Caco-2 (cell line): Measurements from ENCODE around the gene SUN1. TPM values are rescaled to one million over a fixed set of nuclear protein-coding genes. Genes with fewer than 3 reads are reported as not detected.
A peak's percentile ranks its signal among the peaks of the same experiment; 100 is the strongest.

ENCODE experiments used
- BruUV-seq: library from RNA; stranded (reverse); fragments of 400-500 nt; replicated peaks from 2 replicates; lab custom pipeline; 2021; lab: Mats Ljungman, UMichigan
- CTCF ChIA-PET: fragments of 300-600 bp; sonication (Branson Sonifier 250); formaldehyde crosslinking; loops from one replicate; lab custom pipeline; 2022; ENCODE audit warnings: antibody characterized with exemption; lab: Charles Lee
- POLR2A ChIA-PET: fragments of 300-600 bp; sonication (Branson Sonifier 250); formaldehyde crosslinking; loops from one replicate; lab custom pipeline; 2022; ENCODE audit warnings: antibody characterized with exemption; lab: Charles Lee
- DNase-seq, 2 experiments: peaks; one replicate each; pipeline versions ENCODE4 v3.0.0 to v3.0.0-alpha.2; 2020 to 2022
- H3K27me3 ChIP-seq: replicated peaks from 2 replicates; pipeline ENCODE4 v1.6.0; 2011; ENCODE audit warnings: low read length; ENCODE audit not compliant: control insufficient read depth, insufficient read depth
- H3K36me3 ChIP-seq: 2 replicates; pipeline ENCODE4 v1.5.1; 2011; ENCODE audit warnings: low read length; ENCODE audit not compliant: control insufficient read depth, insufficient read depth
- H3K4me1 ChIP-seq: fragments of 250-450 bp; sonication (Bioruptor Pico); 2 replicates; pipeline ENCODE4 v1.5.1; 2020; ENCODE audit warnings: mild to moderate bottlenecking
- H3K4me3 ChIP-seq: 2 replicates; pipeline ENCODE4 v1.5.1; 2011; ENCODE audit warnings: low read depth, mild to moderate bottlenecking, control low read depth, low read length
- H3K9me3 ChIP-seq: fragments of 250-450 bp; sonication (Bioruptor Pico); 2 replicates; pipeline ENCODE4 v1.5.1; 2020; ENCODE audit warnings: mild to moderate bottlenecking, moderate library complexity
- H3K27ac Mint-ChIP-seq: one replicate; pipeline ENCODE4 v1.8.0; 2022; ENCODE audit warnings: mixed read lengths; ENCODE audit not compliant: unreplicated experiment
- H3K27me3 Mint-ChIP-seq: one replicate; pipeline ENCODE4 v1.8.0; 2022; ENCODE audit warnings: mixed read lengths; ENCODE audit not compliant: insufficient read depth, unreplicated experiment
- H3K36me3 Mint-ChIP-seq: one replicate; pipeline ENCODE4 v1.8.0; 2022; ENCODE audit warnings: mild to moderate bottlenecking, mixed read lengths; ENCODE audit not compliant: insufficient read depth, unreplicated experiment
- H3K4me1 Mint-ChIP-seq: one replicate; pipeline ENCODE4 v1.8.0; 2022; ENCODE audit warnings: low read depth, mixed read lengths; ENCODE audit not compliant: unreplicated experiment
- H3K4me3 Mint-ChIP-seq: one replicate; pipeline ENCODE4 v1.8.0; 2022; ENCODE audit warnings: mild to moderate bottlenecking, moderate library complexity, mixed read lengths; ENCODE audit not compliant: unreplicated experiment
- H3K9me3 Mint-ChIP-seq: one replicate; pipeline ENCODE4 v1.8.0; 2022; ENCODE audit warnings: mixed read lengths; ENCODE audit not compliant: unreplicated experiment
- CTCF ChIP-seq, 2 experiments: fragments of 200-600 bp in 1 of 2; IDR thresholded peaks; 1 replicate in 1 of 2; 2 replicates in 1 of 2; pipeline versions ENCODE4 v1.5.1 to v1.8.0; 2011 to 2022; ENCODE audit warnings: antibody characterized with exemption in 1 of 2, control low read depth in 1 of 2, inconsistent platforms in 1 of 2, low read depth in 1 of 2, low read length in 1 of 2, mild to moderate bottlenecking in 1 of 2, moderate library complexity in 1 of 2; ENCODE audit not compliant: insufficient read depth in 1 of 2, severe bottlenecking in 1 of 2, unreplicated experiment in 1 of 2
- intact Hi-C: fragments of 100-400 bp; cut with micrococcal nuclease; formaldehyde crosslinking; loops from one replicate; pipeline ENCODE4 v1.10.0; 2022; ENCODE audit not compliant: unreplicated experiment
- total RNA-seq: library from RNA; stranded (reverse); gene quantifications from 2 replicates; pipeline ENCODE4 v1.2.3, GENCODE V29; 2022

The SUN1 gene
- total RNA-seq, 1 experiment from 2014 or later: 146 TPM

GRCh38 chr7:857661-858060 lies 25.4 kb downstream of the SUN1 start:
- no peaks in the 10 kb centered on the region for H3K9me3 Mint-ChIP-seq
- H3K4me1 Mint-ChIP-seq: peaks cover 42% of the 10 kb centered on the region
- ChIA-PET POLR2A (no interaction called here), CTCF (no interaction called here)
- peaks cover 4% of the 10 kb centered on the region for H3K36me3 ChIP-seq
- H3K27me3 ChIP-seq: no peaks in the 10 kb centered on the region
- peaks cover 38% of the 10 kb centered on the region for H3K4me1 ChIP-seq
- no peaks in the 10 kb centered on the region for H3K9me3 ChIP-seq
- no peak for TF ChIP-seq CTCF (IDR thresholded peaks at IDR 0.05; ENCODE audit: insufficient read depth in 1 of 2, low read depth in 1 of 2, low read length in 1 of 2, severe bottlenecking in 1 of 2, unreplicated experiment in 1 of 2)
- no TSS peak for BruUV-seq
- no peak overlapping the region for H3K4me3 ChIP-seq
- H3K36me3 Mint-ChIP-seq: peaks cover 91% of the 10 kb centered on the region
- intact Hi-C loops: no loop called here
- H3K27ac Mint-ChIP-seq: peak overlapping the region; percentile 39
- H3K27me3 Mint-ChIP-seq: no peaks in the 10 kb centered on the region
- H3K4me3 Mint-ChIP-seq: no peak overlapping the region
- no peak for DNase-seq

- no peaks in the 10 kb centered on the region for H3K9me3 Mint-ChIP-seq
- peak; percentile 61 to 71 for DNase-seq
- Histone ChIP-seq H3K36me3 (peaks cover 4% of the 10 kb centered on the region), H3K9me3 (no peaks in the 10 kb centered on the region), H3K4me1 (peaks cover 38% of the 10 kb centered on the region), H3K27me3 (no peaks in the 10 kb centered on the region), H3K4me3 (no peak overlapping the region)
- no TSS peak for BruUV-seq
- H3K4me3 Mint-ChIP-seq: peak overlapping the region; percentile 57
- peaks cover 42% of the 10 kb centered on the region for H3K4me1 Mint-ChIP-seq
- H3K27ac Mint-ChIP-seq: peak overlapping the region; percentile 87
- TF ChIP-seq CTCF (IDR thresholded peaks at IDR 0.05; ENCODE audit: insufficient read depth in 1 of 2, low read depth in 1 of 2, low read length in 1 of 2, severe bottlenecking in 1 of 2, unreplicated experiment in 1 of 2): no peak
- H3K27me3 Mint-ChIP-seq: no peaks in the 10 kb centered on the region
- intact Hi-C loops: no loop called here
- ChIA-PET CTCF (interaction anchor here (0.7 to 3.3 kb wide), 4 partner anchors 14 to 538 kb away, joined by 3 to 16 read pairs (median 6); partner anchors contain the start of gene SUN1), POLR2A (no interaction called here)
- H3K36me3 Mint-ChIP-seq: peaks cover 92% of the 10 kb centered on the region
Measured at GRCh38 chr7:859359-860030, 27.2 kb downstream of the SUN1 start.

GRCh38 chr7:860149-860548 lies 27.9 kb downstream of the SUN1 start:
- Histone ChIP-seq H3K27me3 (no peaks in the 10 kb centered on the region), H3K4me3 (no peak overlapping the region), H3K4me1 (peaks cover 38% of the 10 kb centered on the region), H3K36me3 (peaks cover 4% of the 10 kb centered on the region), H3K9me3 (no peaks in the 10 kb centered on the region)
- H3K36me3 Mint-ChIP-seq: peaks cover 92% of the 10 kb centered on the region
- peaks cover 42% of the 10 kb centered on the region for H3K4me1 Mint-ChIP-seq
- no TSS peak for BruUV-seq
- no peaks in the 10 kb centered on the region for H3K27me3 Mint-ChIP-seq
- H3K4me3 Mint-ChIP-seq: peak overlapping the region; percentile 57
- H3K27ac Mint-ChIP-seq: peak overlapping the region; percentile 87
- DNase-seq: no peak
- ChIA-PET CTCF (interaction anchor here (0.7 to 3.3 kb wide), 5 partner anchors 13 to 538 kb away, joined by 3 to 16 read pairs (median 8); partner anchors contain the start of gene SUN1), POLR2A (interaction anchor here (1.4 kb wide), 1 partner anchor 43 kb away, joined by 3 read pairs; no protein-coding TSS in a partner anchor)
- TF ChIP-seq CTCF (IDR thresholded peaks at IDR 0.05; ENCODE audit: insufficient read depth in 1 of 2, low read depth in 1 of 2, low read length in 1 of 2, severe bottlenecking in 1 of 2, unreplicated experiment in 1 of 2): no peak
- no peaks in the 10 kb centered on the region for H3K9me3 Mint-ChIP-seq
- intact Hi-C loops: no loop called here
